Measurements from ENCODE around the gene HDAC4.

The HDAC4 gene

GRCh38 chr2:239238839-239239606 lies 161.8 kb downstream of the HDAC4 start:
- H3K4me3 ChIP-seq, result peak overlapping the region in 6 of 10 experiments; percentile 50 to 63 (median 54); a peak in 9 of 20 replicates
- no peak for TF ChIP-seq Cebpa-rat (IDR thresholded peaks at IDR 0.05)
- peak overlapping the region in 8 of 11 experiments; percentile 76 to 90 (median 83); a peak in 16 of 22 replicates for H3K27ac ChIP-seq

GRCh38 chr2:239238381-239238780 lies 162.4 kb downstream of the HDAC4 start:
- 0 out of 22 replicates have a peak overlapping the region, but pooled peaks of 1 of the 11 experiments have one; percentile 4 for H3K9ac ChIP-seq
- peak overlapping the region in 6 of 11 experiments; percentile 9 to 90 (median 83); a peak in 8 of 22 replicates for H3K27ac ChIP-seq
- H3K4me1 ChIP-seq, result peaks cover 82 to 92% (median 85%) of the 10 kb centered on the region in 10 experiments
- TF ChIP-seq Cebpa-rat (IDR thresholded peaks at IDR 0.05), result no peak
- H3K36me3 ChIP-seq, result 0 out of 22 replicates have a peak, but pooled peaks cover 0 to 7% (median 0%) of the 10 kb centered on the region in 11 experiments
- no peaks in the 10 kb centered on the region for H3K27me3 ChIP-seq
- H4K20me1 ChIP-seq, result peaks cover 7 to 97% (median 42%) of the 10 kb centered on the region in 11 experiments; a peak in 16 of 22 replicates
- H3K4me3 ChIP-seq, result no peak overlapping the region
- H3K4me2 ChIP-seq, result peak overlapping the region in 10 of 11 experiments; percentile 86 to 99 (median 96); a peak in 20 of 22 replicates
- H3K9me3 ChIP-seq (replicated peaks in 1 of 11), result peaks cover 0 to 10% (median 9%) of the 10 kb centered on the region in 11 experiments; a peak in 17 of 22 replicates

More at GRCh38 chr2:239238839-239239606, 161.8 kb downstream of the HDAC4 start:
- Histone ChIP-seq H4K20me1 (peaks cover 7 to 97% (median 47%) of the 10 kb centered on the region in 11 experiments; a peak in 18 of 22 replicates), H3K36me3 (0 out of 22 replicates have a peak, but pooled peaks cover 0 to 3% (median 0%) of the 10 kb centered on the region in 11 experiments), H3K27me3 (no peaks in the 10 kb centered on the region), H3K9ac (peak overlapping the region in 8 of 11 experiments; percentile 75 to 81 (median 78); a peak in 15 of 22 replicates), H3K4me1 (peaks cover 75 to 87% (median 83%) of the 10 kb centered on the region in 10 experiments), H3K9me3 (replicated peaks in 1 of 11) (peaks cover 0 to 14% (median 10%) of the 10 kb centered on the region in 11 experiments; a peak in 17 of 22 replicates), H3K4me2 (peak overlapping the region; percentile 81 to 99 (median 96))

GRCh38 chr2:239236808-239237205 lies 164.0 kb downstream of the HDAC4 start:
- TF ChIP-seq Cebpa-rat (IDR thresholded peaks at IDR 0.05), result no peak
- Histone ChIP-seq H3K4me2 (peak overlapping the region; percentile 69 to 99 (median 92)), H3K27ac (peak overlapping the region in 7 of 11 experiments; percentile 13 to 57 (median 26); a peak in 11 of 22 replicates), H3K9me3 (replicated peaks in 1 of 11) (no peaks in the 10 kb centered on the region), H3K9ac (peak overlapping the region in 5 of 11 experiments; percentile 23 to 32 (median 28); a peak in 4 of 22 replicates), H3K36me3 (0 out of 22 replicates have a peak, but pooled peaks cover 0 to 8% (median 0%) of the 10 kb centered on the region in 11 experiments), H3K4me1 (peaks cover 83 to 98% (median 92%) of the 10 kb centered on the region in 10 experiments), H3K4me3 (no peak overlapping the region), H4K20me1 (peaks cover 7 to 99% (median 42%) of the 10 kb centered on the region in 11 experiments; a peak in 16 of 22 replicates), H3K27me3 (no peaks in the 10 kb centered on the region)

GRCh38 chr2:239236043-239236807 lies 164.6 kb downstream of the HDAC4 start:
- H3K9me3 ChIP-seq (replicated peaks in 1 of 11), result no peaks in the 10 kb centered on the region
- no peak for TF ChIP-seq Cebpa-rat (IDR thresholded peaks at IDR 0.05)
- no peaks in the 10 kb centered on the region for H3K27me3 ChIP-seq
- H4K20me1 ChIP-seq, result peaks cover 7 to 97% (median 39%) of the 10 kb centered on the region in 11 experiments; a peak in 16 of 22 replicates
- H3K4me3 ChIP-seq, result 0 out of 20 replicates have a peak overlapping the region, but pooled peaks of 1 of the 10 experiments have one; percentile 13
- H3K36me3 ChIP-seq, result 0 out of 22 replicates have a peak, but pooled peaks cover 0 to 8% (median 0%) of the 10 kb centered on the region in 11 experiments
- peaks cover 80 to 98% (median 92%) of the 10 kb centered on the region in 10 experiments for H3K4me1 ChIP-seq
- peak overlapping the region in 7 of 11 experiments; percentile 13 to 57 (median 26); a peak in 11 of 22 replicates for H3K27ac ChIP-seq
- peak overlapping the region in 4 of 11 experiments; percentile 23 to 32 (median 26); a peak in 4 of 22 replicates for H3K9ac ChIP-seq
- H3K4me2 ChIP-seq, result peak overlapping the region; percentile 69 to 99 (median 92)

GRCh38 chr2:239235311-239235710 lies 165.5 kb downstream of the HDAC4 start:
- Histone ChIP-seq H3K36me3 (0 out of 22 replicates have a peak, but pooled peaks cover 0 to 8% (median 0%) of the 10 kb centered on the region in 11 experiments), H4K20me1 (peaks cover 0 to 97% (median 30%) of the 10 kb centered on the region in 11 experiments; a peak in 15 of 22 replicates), H3K27ac (peak overlapping the region in 5 of 11 experiments; percentile 2 to 54 (median 21); a peak in 5 of 22 replicates), H3K9ac (0 out of 22 replicates have a peak overlapping the region, but pooled peaks of 2 of the 11 experiments have one; percentile 2 to 12), H3K4me2 (peak overlapping the region; percentile 52 to 99 (median 88)), H3K27me3 (no peaks in the 10 kb centered on the region), H3K9me3 (replicated peaks in 1 of 11) (no peaks in the 10 kb centered on the region), H3K4me3 (no peak overlapping the region), H3K4me1 (peaks cover 80 to 98% (median 92%) of the 10 kb centered on the region in 10 experiments)
- no peak for TF ChIP-seq Cebpa-rat (IDR thresholded peaks at IDR 0.05)

- Histone ChIP-seq H3K4me3 (no peak overlapping the region), H3K27me3 (no peaks in the 10 kb centered on the region), H3K27ac (peak overlapping the region; percentile 1 to 55 (median 21); a peak in 13 of 22 replicates), H4K20me1 (peaks cover 0 to 97% (median 29%) of the 10 kb centered on the region in 11 experiments; a peak in 15 of 22 replicates), H3K4me2 (peak overlapping the region; percentile 52 to 99 (median 88)), H3K9ac (peak overlapping the region in 5 of 11 experiments; percentile 2 to 54 (median 12); a peak in 3 of 22 replicates), H3K36me3 (0 out of 22 replicates have a peak, but pooled peaks cover 0 to 8% (median 0%) of the 10 kb centered on the region in 11 experiments), H3K4me1 (peaks cover 80 to 98% (median 92%) of the 10 kb centered on the region in 10 experiments), H3K9me3 (replicated peaks in 1 of 11) (no peaks in the 10 kb centered on the region)
- no peak for TF ChIP-seq Cebpa-rat (IDR thresholded peaks at IDR 0.05)
These were observed 166.3 kb downstream of the HDAC4 start for GRCh38 chr2:239234191-239235175.

- H4K20me1 ChIP-seq, result peaks cover 0 to 97% (median 20%) of the 10 kb centered on the region in 11 experiments; a peak in 13 of 22 replicates
- H3K9me3 ChIP-seq (replicated peaks in 1 of 11), result no peaks in the 10 kb centered on the region
- H3K4me1 ChIP-seq, result peaks cover 75 to 98% (median 92%) of the 10 kb centered on the region in 10 experiments
- peak overlapping the region in 6 of 11 experiments; percentile 0 to 98 (median 78); a peak in 9 of 22 replicates for H3K4me2 ChIP-seq
- H3K9ac ChIP-seq, result no peak overlapping the region
- no peak for TF ChIP-seq Cebpa-rat (IDR thresholded peaks at IDR 0.05)
- no peak overlapping the region for H3K27ac ChIP-seq
- H3K27me3 ChIP-seq, result no peaks in the 10 kb centered on the region
- no peak overlapping the region for H3K4me3 ChIP-seq
- 0 out of 22 replicates have a peak, but pooled peaks cover 0 to 8% (median 0%) of the 10 kb centered on the region in 11 experiments for H3K36me3 ChIP-seq
These were observed 167.2 kb downstream of the HDAC4 start for GRCh38 chr2:239233576-239233975.

All from BLaER1 treated with 17β-estradiol and CSF1 and Interleukin-3, amounts not matched to agents 10 nM and 100 nM (cell line).